Adrenal gland (tissue), 5 donors: ENCODE results near the gene UNC79.

Experiments used
- CTCF ChIP-seq, 6 experiments: fragments of 450-650 bp in 4 of 6; fragments of 200-600 bp in 2 of 6; sonication (generic) in 1 of 6; IDR thresholded peaks; 1 replicate in 5 of 6; 2 replicates in 1 of 6; pipeline versions ENCODE4 v1.5.1 to v1.8.0; 2016 to 2021; ENCODE audit warnings: antibody characterized with exemption in 6 of 6, mild to moderate bottlenecking in 2 of 6, moderate library complexity in 1 of 6
- POLR2A ChIP-seq, 2 donors: fragments of 450-650 bp; IDR thresholded peaks; one replicate each; pipeline ENCODE4 v1.6.1; 2017; ENCODE audit warnings: antibody characterized with exemption in 2 of 2, mild to moderate bottlenecking in 2 of 2, moderate library complexity in 1 of 2
- donor health status: DM: no; HTN: no; CAD: no.

- TF ChIP-seq CTCF (IDR thresholded peaks at IDR 0.05) (no peak), POLR2A (IDR thresholded peaks at IDR 0.05) (no peak)
Observed at GRCh38 chr14:93703941-93704340, 273.2 kb downstream of the UNC79 start.
